ENCODE results near the gene ABCA12.
A peak's percentile ranks its signal among the peaks of the same experiment; 100 is the strongest.

The ABCA12 gene

GRCh38 chr2:215002500-215002899 is 135.9 kb downstream of the ABCA12 start:
- no peaks in the 10 kb centered on the region for H3K36me3 ChIP-seq (ENCODE audit: insufficient read depth, low read length)
- H3K9ac ChIP-seq (ENCODE audit: low read depth, low read length, poor library complexity, severe bottlenecking) = no peak overlapping the region
- H3K4me2 ChIP-seq (ENCODE audit: low read depth, low read length, poor library complexity, severe bottlenecking) = no peak overlapping the region
- no peaks in the 10 kb centered on the region for H3K27me3 ChIP-seq (ENCODE audit: insufficient read depth, low read length, poor library complexity, severe bottlenecking)
- H3K4me3 ChIP-seq (ENCODE audit: low read length, poor library complexity, severe bottlenecking) = no peak overlapping the region
- TF ChIP-seq CTCF (conservative IDR thresholded peaks at IDR 0.05; ENCODE audit: low read length) (peak; percentile 57), EZH2phosphoT487 (IDR thresholded peaks at IDR 0.05; ENCODE audit: borderline replicate concordance) (no peak)
- no peaks in the 10 kb centered on the region for H3K4me1 ChIP-seq (ENCODE audit: insufficient read depth, low read length, poor library complexity, severe bottlenecking)
- H3K9me3 ChIP-seq (ENCODE audit: insufficient read depth, low read depth, low read length) = no peaks in the 10 kb centered on the region
- H4K20me1 ChIP-seq (ENCODE audit: insufficient read depth, low read length, poor library complexity, severe bottlenecking) = no peaks in the 10 kb centered on the region
- H2AFZ ChIP-seq (ENCODE audit: low read length) = no peak overlapping the region
- no peaks in the 10 kb centered on the region for H3K79me2 ChIP-seq (ENCODE audit: insufficient read depth, low read length)
- no peaks in the 10 kb centered on the region for H3F3A ChIP-seq (ENCODE audit: low read depth)
- H3K9me2 ChIP-seq (replicated peaks; ENCODE audit: low read depth, low read length) = no peaks in the 10 kb centered on the region

GRCh38 chr2:215000721-215001120 is 137.7 kb downstream of the ABCA12 start:
- H3K4me3 ChIP-seq (ENCODE audit: low read length, poor library complexity, severe bottlenecking) = no peak overlapping the region
- H3K27me3 ChIP-seq (ENCODE audit: insufficient read depth, low read length, poor library complexity, severe bottlenecking) = no peaks in the 10 kb centered on the region
- H3K9ac ChIP-seq (ENCODE audit: low read depth, low read length, poor library complexity, severe bottlenecking) = no peak overlapping the region
- H3K79me2 ChIP-seq (ENCODE audit: insufficient read depth, low read length) = no peaks in the 10 kb centered on the region
- H3K4me1 ChIP-seq (ENCODE audit: insufficient read depth, low read length, poor library complexity, severe bottlenecking) = no peaks in the 10 kb centered on the region
- no peak overlapping the region for H2AFZ ChIP-seq (ENCODE audit: low read length)
- TF ChIP-seq CTCF (conservative IDR thresholded peaks at IDR 0.05; ENCODE audit: low read length) (no peak), EZH2phosphoT487 (IDR thresholded peaks at IDR 0.05; ENCODE audit: borderline replicate concordance) (no peak)
- H4K20me1 ChIP-seq (ENCODE audit: insufficient read depth, low read length, poor library complexity, severe bottlenecking) = no peaks in the 10 kb centered on the region
- H3F3A ChIP-seq (ENCODE audit: low read depth) = no peaks in the 10 kb centered on the region
- H3K9me3 ChIP-seq (ENCODE audit: insufficient read depth, low read depth, low read length) = no peaks in the 10 kb centered on the region
- no peak overlapping the region for H3K4me2 ChIP-seq (ENCODE audit: low read depth, low read length, poor library complexity, severe bottlenecking)
- no peaks in the 10 kb centered on the region for H3K9me2 ChIP-seq (replicated peaks; ENCODE audit: low read depth, low read length)
- no peaks in the 10 kb centered on the region for H3K36me3 ChIP-seq (ENCODE audit: insufficient read depth, low read length)

DNA sequence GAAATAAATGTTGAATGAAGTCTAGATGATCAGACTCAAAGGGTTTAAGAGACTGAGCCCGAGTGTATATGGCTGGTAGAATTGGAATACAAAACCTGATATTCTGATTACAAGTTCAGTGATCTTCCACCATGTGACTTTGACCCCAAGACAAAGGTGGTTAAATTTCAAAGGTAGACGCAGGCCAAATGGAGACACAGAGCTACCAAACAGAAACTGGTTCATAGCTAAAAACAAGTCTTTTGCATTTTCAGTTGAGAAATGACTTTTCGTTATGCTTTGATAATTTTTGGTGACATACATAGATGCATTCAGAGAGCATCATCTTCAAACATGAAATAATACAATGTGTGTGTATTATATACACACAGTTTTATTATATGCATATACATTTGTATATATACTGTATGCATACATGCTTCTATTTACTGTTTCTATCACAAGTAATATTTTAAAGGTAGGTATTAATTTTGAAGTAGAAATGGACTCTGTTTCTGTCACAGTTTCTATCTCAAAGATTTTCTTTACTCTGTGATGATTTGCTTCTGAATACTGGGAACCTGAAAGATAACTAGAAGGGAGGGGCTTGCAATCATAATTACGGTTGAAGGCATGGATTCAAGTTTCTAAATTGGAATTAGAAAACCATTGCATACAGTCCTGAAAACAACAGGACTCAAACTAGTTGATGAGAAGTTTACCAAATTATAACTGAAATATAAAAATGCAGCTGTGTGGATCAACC is 142.3 kb downstream of the ABCA12 start:
- H3F3A ChIP-seq (ENCODE audit: low read depth) = no peaks in the 10 kb centered on the region
- no peaks in the 10 kb centered on the region for H3K4me1 ChIP-seq (ENCODE audit: insufficient read depth, low read length, poor library complexity, severe bottlenecking)
- no peaks in the 10 kb centered on the region for H3K9me3 ChIP-seq (ENCODE audit: insufficient read depth, low read depth, low read length)
- TF ChIP-seq EZH2phosphoT487 (IDR thresholded peaks at IDR 0.05; ENCODE audit: borderline replicate concordance) (no peak), CTCF (conservative IDR thresholded peaks at IDR 0.05; ENCODE audit: low read length) (no peak)
- H3K9me2 ChIP-seq (replicated peaks; ENCODE audit: low read depth, low read length) = no peaks in the 10 kb centered on the region
- no peaks in the 10 kb centered on the region for H3K27me3 ChIP-seq (ENCODE audit: insufficient read depth, low read length, poor library complexity, severe bottlenecking)
- H3K36me3 ChIP-seq (ENCODE audit: insufficient read depth, low read length) = no peaks in the 10 kb centered on the region
- H3K79me2 ChIP-seq (ENCODE audit: insufficient read depth, low read length) = no peaks in the 10 kb centered on the region
- no peak overlapping the region for H3K4me2 ChIP-seq (ENCODE audit: low read depth, low read length, poor library complexity, severe bottlenecking)
- H3K9ac ChIP-seq (ENCODE audit: low read depth, low read length, poor library complexity, severe bottlenecking) = no peak overlapping the region
- no peak overlapping the region for H2AFZ ChIP-seq (ENCODE audit: low read length)
- H4K20me1 ChIP-seq (ENCODE audit: insufficient read depth, low read length, poor library complexity, severe bottlenecking) = no peaks in the 10 kb centered on the region
- H3K4me3 ChIP-seq (ENCODE audit: low read length, poor library complexity, severe bottlenecking) = no peak overlapping the region
